Articular chondrocyte of knee joint (primary cell): ENCODE measurements around the gene MMAB. TPM values are rescaled to one million over a fixed set of nuclear protein-coding genes. Genes with fewer than 3 reads are reported as not detected.

Source experiments
- total RNA-seq: library from RNA; depleted of rRNA; stranded (reverse); fragments of >200 nt; gene quantifications from 2 replicates; pipeline ENCODE4 v1.2.3, GENCODE V29; 2012

MMAB gene
- 32.1 and 38.2 TPM in 2 replicates for total RNA-seq

GRCh38 chr12:109573029-109573913, at the start of gene MMAB, which contains the start of gene MVK:
Gene MMAB, minus strand, starts transcription at chr12:109573504. Its CDS starts 24 bp downstream, at chr12:109573480.
Gene MVK, plus strand, starts transcription at chr12:109573794. Its CDS starts 1,029 bp downstream, at chr12:109574823.

Other genes with a start within 250 kb of the MMAB start
- gene MYO1H, start 225.6 kb downstream of the MMAB start, total RNA-seq = not detected in 2 replicates
- 127 and 145 TPM in 2 replicates for gene KCTD10, start 96.2 kb downstream of the MMAB start, total RNA-seq
- 40.0 and 47.7 TPM in 2 replicates for gene UBE3B, start 95.9 kb downstream of the MMAB start, total RNA-seq
- gene MVK, start 290 bp upstream of the MMAB start, total RNA-seq = 11.5 and 14.1 TPM in 2 replicates
- 0.39 and 0.43 TPM in 2 replicates for gene FAM222A, start 140.3 kb upstream of the MMAB start, total RNA-seq